ENCODE results near the gene MYO1B. TPM values are rescaled to one million over a fixed set of nuclear protein-coding genes. Genes with fewer than 3 reads are reported as not detected.

Gene MYO1B
- total and polyA plus RNA-seq, 2 of the 8 experiments (the other 6 are each of a cell fraction or from before 2014, with no cell fraction given) = 15.5 to 61.2 TPM

DNA sequence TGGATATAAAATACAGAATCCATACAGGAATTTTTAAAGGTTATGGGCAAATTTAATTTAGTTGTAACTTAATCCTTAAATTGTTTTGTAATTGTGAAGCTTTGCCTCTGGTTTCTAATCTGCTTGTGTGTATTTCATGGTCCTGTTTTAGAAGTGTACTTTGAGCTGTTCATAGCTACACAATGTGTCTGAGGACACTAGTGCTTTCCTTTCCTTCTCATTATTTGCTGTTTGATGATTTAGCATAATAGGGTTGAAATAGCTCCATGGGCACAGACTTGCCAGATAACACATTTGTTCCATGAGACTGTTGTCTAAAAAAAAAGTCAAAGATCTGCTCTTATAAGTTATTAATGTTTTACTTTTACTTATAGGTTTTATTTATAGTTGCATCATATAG, 134.2 kb downstream of the MYO1B start:
- Histone ChIP-seq H3K4me1 (replicated peaks in 1 of 4; ENCODE audit: control insufficient read depth in 3 of 4, insufficient read depth in 4 of 4, low read length in 3 of 4) (no peaks in the 10 kb centered on the region), H2AFZ (ENCODE audit: low read length) (no peak overlapping the region), H3K27me3 (replicated peaks in 1 of 4; ENCODE audit: control insufficient read depth in 3 of 4, extremely low read depth in 1 of 4, insufficient read depth in 3 of 4, low read length in 3 of 4) (no peaks in the 10 kb centered on the region), H3K36me3 (ENCODE audit: control insufficient read depth in 2 of 4, insufficient read depth in 4 of 4, low read length in 3 of 4) (peaks cover 0 to 16% (median 6%) of the 10 kb centered on the region in 4 experiments; a peak in 5 of 8 replicates), H2BK20ac (ENCODE audit: low read length) (no peak overlapping the region), H3K18ac (ENCODE audit: extremely low read depth, low read length) (no peak overlapping the region), H3K4me2 (ENCODE audit: insufficient read depth in 1 of 2, low read depth in 2 of 2, low read length in 2 of 2) (no peak overlapping the region), H3K9ac (replicated peaks in 1 of 4; ENCODE audit: extremely low read depth in 1 of 4, low read depth in 3 of 4, low read length in 3 of 4) (no peak overlapping the region), H3K79me2 (ENCODE audit: control insufficient read depth in 1 of 2, insufficient read depth in 2 of 2, low read length in 2 of 2) (no peaks in the 10 kb centered on the region), H3K9me3 (ENCODE audit: insufficient read depth in 2 of 2, low read depth in 1 of 2, low read length in 1 of 2) (no peaks in the 10 kb centered on the region), H2AK5ac (ENCODE audit: low read depth, low read length) (no peak overlapping the region), H3K27ac (ENCODE audit: low read depth, low read length) (no peak overlapping the region), H3K56ac (replicated peaks; ENCODE audit: insufficient read length, low read depth, low read length) (no peak overlapping the region), H3K79me1 (ENCODE audit: low read depth, low read length) (no peaks in the 10 kb centered on the region), H4K20me1 (replicated peaks in 1 of 2; ENCODE audit: control insufficient read depth in 1 of 2, insufficient read depth in 2 of 2, low read length in 2 of 2) (no peaks in the 10 kb centered on the region), H2BK15ac (ENCODE audit: low read length) (no peak overlapping the region), H3K4me3 (ENCODE audit: extremely low read depth in 1 of 4, insufficient read depth in 2 of 4, low read depth in 3 of 4, low read length in 4 of 4) (no peak overlapping the region), H2BK5ac (ENCODE audit: low read depth, low read length) (no peak overlapping the region), H3K23me2 (ENCODE audit: low read depth, low read length) (no peaks in the 10 kb centered on the region), H3K14ac (ENCODE audit: insufficient read length) (no peak overlapping the region), H3K4ac (replicated peaks; ENCODE audit: insufficient read length, low read depth, low read length) (no peak overlapping the region), H2BK120ac (replicated peaks; ENCODE audit: low read depth, low read length) (no peak overlapping the region), H2BK12ac (ENCODE audit: low read depth, low read length) (no peak overlapping the region), H3K23ac (ENCODE audit: insufficient read length) (no peak overlapping the region), H4K8ac (ENCODE audit: extremely low read depth, insufficient read depth, low read length) (no peak overlapping the region), H4K91ac (replicated peaks; ENCODE audit: insufficient read length, low read length) (no peak overlapping the region), H4K5ac (ENCODE audit: insufficient read length, low read depth, low read length) (no peak overlapping the region)
- ChIA-PET POLR2A (ENCODE audit: partially characterized antibody) (no interaction called here), CTCF (ENCODE audit: partially characterized antibody) (interaction anchor here (0.6 to 1.1 kb wide), 4 partner anchors 147 to 1027 kb away, joined by 3 read pairs; no protein-coding TSS in a partner anchor)
- FAIRE-seq (no peak), DNase-seq (ENCODE audit: low read depth in 1 of 2, low spot score in 2 of 2) (no peak)
- TF ChIP-seq CBX5 (IDR thresholded peaks at IDR 0.05; ENCODE audit: low read depth, low read length) (no peak), JUND (IDR thresholded peaks at IDR 0.05; ENCODE audit: low read length) (no peak), BCL11A (IDR thresholded peaks at IDR 0.05; ENCODE audit: low read depth in 2 of 2, low read length in 2 of 2) (no peak), KDM1A (IDR thresholded peaks at IDR 0.05; ENCODE audit: borderline replicate concordance, low read length) (no peak), TAF7 (optimal IDR thresholded peaks at IDR 0.05; ENCODE audit: borderline replicate concordance, low read depth, low read length) (no peak), ASH2L (IDR thresholded peaks at IDR 0.05; ENCODE audit: low read length) (no peak), EGR1 (IDR thresholded peaks at IDR 0.05; ENCODE audit: borderline replicate concordance, low read depth, low read length) (no peak), SRF (IDR thresholded peaks at IDR 0.05; ENCODE audit: low read depth, low read length) (no peak), CTBP2 (IDR thresholded peaks at IDR 0.05; ENCODE audit: borderline replicate concordance, insufficient read depth, insufficient read length, low read length) (no peak), JUN (IDR thresholded peaks at IDR 0.05; ENCODE audit: low read depth, low read length) (no peak)

All from H1 (cell line).